Islet of Langerhans (tissue), 1 donor: ENCODE results near the gene PREX1.

Experiments used
- FAIRE-seq: peaks from one replicate; lab custom pipeline; 2011; peaks lifted over from hg19 to GRCh38; lab: Jason Lieb, UNC

The PREX1 gene

DNA sequence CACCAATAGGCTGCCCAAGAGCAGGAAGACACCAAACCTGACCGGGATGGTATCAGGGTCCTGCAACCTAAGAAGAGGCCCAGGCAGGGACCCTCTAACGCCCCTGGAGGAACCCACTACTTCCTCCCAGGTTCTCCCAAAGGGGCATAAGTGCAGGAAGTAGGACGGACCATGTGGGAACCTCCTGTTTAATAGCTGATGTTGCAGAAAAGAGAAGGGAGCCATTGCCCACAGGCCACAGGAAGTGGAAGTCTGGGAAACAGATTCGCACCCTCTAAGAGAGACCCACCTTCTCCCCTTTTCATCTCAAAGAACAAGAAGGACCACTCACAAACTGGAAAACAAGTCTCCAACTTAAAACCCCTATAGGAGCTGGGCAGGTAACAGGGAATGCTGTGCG is 18.1 kb downstream of the PREX1 start:
- FAIRE-seq, result no peak

GRCh38 chr20:48808382-48809034 is 19.3 kb downstream of the PREX1 start:
- no peak for FAIRE-seq

DNA sequence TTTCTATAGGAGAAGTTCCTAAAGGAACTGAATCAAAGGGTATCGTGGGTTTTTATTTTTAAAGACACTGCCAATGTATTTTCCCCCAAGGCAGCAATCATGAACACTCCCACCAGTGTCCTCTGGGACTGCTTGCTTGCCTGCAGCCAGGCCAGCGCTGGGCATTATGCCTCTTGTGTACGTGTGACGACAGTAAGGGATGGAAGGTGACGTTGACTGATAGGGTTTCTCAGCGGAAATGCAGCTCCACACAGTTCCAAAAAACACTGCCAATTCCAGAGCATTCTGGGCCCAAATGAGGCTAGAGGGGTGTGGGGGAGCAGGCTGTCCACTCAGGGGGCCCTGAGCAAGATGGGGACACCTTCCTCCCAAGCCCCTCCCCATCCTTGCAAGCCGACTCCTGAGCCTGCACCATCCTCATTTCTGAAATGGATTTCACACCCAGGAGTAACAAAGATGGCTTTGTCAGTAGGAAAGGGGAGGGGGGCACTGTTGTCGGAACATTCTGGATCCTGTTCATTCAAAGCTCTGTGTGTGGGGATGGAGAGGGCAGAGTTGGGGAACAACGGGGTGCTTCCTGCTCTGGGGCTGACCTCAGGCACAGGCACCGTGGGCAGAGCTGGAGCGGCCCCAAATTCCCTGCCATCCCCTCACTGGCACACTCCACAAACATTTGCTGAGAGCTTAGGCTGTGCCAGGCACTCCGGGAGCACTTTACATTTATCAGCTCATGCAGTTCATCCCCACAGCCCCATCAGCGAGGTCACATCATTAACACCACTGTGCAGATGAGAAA is 20.0 kb downstream of the PREX1 start:
- no peak for FAIRE-seq

- FAIRE-seq, result no peak
These were observed 20.7 kb downstream of the PREX1 start for GRCh38 chr20:48807051-48807450.

- no peak for FAIRE-seq
These were observed 22.1 kb downstream of the PREX1 start for GRCh38 chr20:48805716-48806115.

- FAIRE-seq, result no peak
These were observed 22.5 kb downstream of the PREX1 start for GRCh38 chr20:48805286-48805685.

DNA sequence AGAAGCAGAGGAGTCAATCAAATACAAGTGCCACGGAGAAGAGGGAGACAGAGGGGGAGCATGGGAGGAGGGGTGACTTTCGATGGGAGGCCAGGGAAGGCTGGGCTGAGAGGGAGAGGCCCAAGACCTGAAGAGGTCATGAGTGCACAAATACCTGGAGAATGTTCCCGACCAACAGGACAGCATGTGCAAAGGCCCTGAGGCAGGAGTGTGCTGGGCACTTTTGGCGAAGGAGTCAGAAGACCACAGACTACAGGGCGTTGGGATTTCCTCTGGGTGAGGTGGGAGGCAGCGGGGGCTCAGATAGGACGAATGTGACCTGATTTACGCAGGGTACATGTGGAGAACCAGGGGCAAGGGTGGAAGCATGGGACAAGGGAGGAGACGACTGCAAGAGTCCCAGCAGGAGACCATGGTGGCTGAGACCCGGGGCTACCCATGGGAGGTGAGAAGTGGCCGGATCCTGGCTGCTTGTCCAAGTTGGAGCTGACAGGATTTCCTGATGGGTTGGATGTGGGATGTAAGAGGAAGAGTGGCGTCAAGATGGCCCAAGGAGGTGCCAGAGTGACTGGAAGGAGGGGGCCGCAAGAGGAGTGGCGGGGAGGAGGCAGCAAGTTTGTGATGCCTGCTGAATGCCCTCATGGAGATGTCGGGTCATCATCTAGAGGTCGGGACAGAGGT is 23.4 kb downstream of the PREX1 start:
- FAIRE-seq, result no peak

DNA sequence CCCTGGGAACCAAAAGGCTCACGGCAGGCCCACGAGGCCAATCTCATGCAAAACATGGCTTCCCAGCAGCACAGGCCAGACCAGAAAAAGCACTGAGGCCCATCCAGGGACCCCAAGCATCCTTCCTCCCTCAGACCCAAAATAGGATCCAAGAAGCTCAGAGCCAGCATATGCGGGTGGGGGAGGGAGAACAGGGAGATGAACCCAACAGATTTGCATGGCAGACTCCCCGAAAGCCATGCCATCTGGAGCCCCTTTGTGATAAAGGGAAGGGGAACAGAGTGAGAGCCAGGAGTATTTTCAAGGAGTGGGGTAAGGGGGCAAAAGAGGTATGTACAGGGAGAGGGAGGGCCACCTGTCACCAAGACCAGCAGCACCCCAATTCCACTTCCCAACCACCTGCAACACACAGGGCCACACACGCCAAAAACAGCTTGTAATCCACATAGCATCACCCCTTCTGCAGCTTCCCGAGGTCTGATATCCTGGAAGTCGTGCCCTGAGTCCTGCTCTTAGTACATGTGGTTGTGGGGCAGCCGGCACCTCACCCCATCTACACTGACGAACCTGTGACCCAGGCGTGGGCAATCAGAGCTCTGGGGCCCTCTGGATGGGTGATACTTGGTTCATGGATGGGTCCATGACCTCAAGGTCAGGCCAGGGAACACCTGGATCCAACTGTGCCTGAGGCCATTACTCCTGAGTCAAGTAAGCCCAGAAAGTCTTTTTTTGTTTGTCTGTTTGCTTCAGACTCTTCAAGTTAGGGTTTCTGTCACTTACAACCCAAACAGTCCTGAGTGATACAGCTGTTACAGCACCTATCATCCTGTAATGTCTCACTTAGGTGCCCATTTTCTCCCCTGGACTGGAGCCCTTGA is 24.4 kb downstream of the PREX1 start:
- no peak for FAIRE-seq

GRCh38 chr20:48802647-48803046 is 25.2 kb downstream of the PREX1 start:
- no peak for FAIRE-seq

GRCh38 chr20:48802216-48802615 is 25.6 kb downstream of the PREX1 start:
- FAIRE-seq, result no peak

GRCh38 chr20:48801197-48801596 is 26.6 kb downstream of the PREX1 start:
- FAIRE-seq, result no peak

GRCh38 chr20:48800177-48800576 is 27.6 kb downstream of the PREX1 start:
- no peak for FAIRE-seq

DNA sequence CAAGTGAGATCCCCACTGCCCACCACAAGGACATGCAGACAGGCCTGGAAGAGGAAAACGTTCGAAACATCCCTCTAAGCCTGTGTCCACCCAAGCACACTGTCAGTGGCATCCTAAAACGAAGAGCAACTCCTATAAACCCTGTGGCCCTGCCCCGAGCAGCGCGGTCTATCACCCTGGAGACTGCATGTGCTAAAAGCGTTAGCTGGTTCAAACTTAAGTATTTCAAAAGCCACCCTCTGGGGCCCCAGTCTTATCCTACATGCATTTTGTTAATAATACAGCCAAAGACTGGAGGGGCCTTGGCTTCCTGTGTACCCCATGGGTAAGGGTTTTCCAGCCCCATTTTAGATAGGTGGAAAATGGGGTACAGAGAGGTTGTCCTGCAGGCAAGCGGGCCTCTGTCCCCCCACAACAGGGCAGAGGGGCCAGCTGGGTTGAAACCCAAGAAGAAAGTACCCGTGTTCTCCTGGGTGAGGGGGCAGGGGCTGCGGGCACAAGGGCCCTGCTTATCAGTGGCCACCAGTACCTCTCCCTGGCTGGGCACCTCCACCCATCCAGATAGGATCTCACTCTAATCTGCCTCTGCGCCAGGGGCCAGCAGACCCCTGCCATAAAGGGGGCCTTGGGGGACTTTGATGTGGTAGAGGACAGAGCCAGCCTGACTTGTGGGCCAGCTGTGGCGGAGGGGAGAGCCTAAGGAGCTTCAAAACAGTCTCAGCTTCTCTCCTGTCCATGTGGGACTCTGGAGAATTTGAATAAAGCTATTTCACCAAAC is 28.3 kb downstream of the PREX1 start:
- FAIRE-seq, result no peak

DNA sequence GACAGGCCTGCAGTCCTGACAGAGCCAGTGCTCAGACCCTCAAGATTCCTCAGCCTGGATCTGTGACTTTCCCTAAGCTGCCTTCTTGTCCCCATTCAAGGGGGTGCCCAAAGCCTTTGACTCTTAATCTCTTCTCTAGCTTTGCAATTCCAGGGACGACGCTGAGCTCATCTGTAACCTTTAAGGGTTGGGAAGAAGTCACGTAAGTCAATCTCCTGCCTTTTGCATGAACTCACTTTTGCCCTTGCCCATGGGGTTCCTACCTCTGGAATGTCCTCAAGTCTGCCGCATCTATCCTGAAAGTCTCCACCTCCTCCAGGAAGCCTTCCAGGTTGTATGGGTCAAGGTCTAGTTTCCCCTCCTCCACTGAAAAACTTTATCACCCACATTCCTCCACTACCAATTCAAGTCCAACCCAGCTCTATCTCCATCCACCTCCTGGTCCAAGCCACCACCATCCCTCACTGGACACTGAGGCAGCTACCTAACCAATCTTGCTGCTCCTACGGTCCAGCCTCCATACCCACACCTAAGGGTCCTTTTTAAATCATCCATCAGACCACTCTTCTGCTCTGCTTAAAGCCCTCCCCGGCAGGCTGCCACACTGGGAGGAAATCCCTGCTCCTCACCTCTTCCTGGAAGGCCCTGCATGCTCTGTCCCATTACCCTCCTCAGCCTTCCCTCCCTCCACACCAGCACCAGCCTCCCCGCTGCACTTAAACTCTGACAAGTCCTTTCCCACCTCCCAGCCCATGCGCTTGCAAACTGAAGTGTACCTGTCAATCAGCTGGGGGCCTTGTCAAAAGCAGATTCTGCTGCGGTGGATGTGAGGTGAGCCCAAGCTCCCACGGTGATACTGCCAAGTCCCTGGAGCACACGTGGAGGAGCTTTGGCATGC is 29.7 kb downstream of the PREX1 start:
- FAIRE-seq, result no peak

- no peak for FAIRE-seq
These were observed 30.4 kb downstream of the PREX1 start for GRCh38 chr20:48797275-48797825.

DNA sequence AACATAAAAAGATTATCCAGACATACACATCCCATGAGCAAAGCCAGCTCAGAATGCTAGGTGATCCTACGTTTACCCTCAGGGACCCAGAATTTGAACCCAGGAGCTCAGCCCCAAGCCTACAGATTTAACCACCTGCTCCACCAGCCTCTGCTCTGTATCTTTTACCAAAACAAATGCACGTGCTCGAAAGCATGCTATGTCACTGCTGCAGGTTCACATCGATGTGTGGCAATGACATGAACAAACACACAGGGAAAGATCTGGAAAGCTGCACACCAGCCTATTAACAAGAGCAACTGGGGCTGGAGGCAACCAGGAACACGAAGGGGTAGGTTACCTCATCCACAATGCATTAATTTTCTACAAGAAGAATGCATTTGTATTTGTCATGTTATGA is 32.1 kb downstream of the PREX1 start:
- FAIRE-seq, result no peak

DNA sequence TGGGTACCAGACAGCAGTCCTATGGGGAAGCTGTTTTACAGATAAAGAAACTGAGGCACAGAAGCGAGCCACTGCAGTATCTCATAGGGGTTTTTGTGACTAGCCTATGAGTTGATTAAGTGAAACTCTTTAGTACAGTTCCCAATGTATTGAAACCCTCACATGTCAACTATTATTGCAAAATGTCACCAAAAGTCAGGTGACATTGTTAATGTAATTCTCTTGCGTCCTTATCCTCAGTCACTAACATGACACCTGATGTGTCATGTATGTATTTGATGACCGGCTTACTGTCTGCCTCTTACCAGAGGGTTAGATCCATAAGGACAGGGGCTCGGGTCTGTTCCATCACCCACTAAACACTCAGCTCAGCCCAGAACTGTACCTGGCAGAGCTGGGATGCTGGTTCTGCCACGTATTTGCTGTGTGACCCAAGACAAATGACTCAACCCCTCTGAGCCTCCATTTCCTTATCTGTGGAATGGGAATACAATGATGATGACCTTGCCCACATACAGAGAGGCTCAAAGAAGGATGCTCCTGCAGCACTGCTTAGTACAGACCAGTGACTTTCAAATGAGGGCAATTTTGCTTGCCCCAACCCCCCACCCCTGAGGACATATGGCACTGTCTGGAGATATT is 32.9 kb downstream of the PREX1 start:
- no peak for FAIRE-seq

- no peak for FAIRE-seq
These were observed 33.4 kb downstream of the PREX1 start for GRCh38 chr20:48794360-48794759.

GRCh38 chr20:48793776-48794175 is 34.0 kb downstream of the PREX1 start:
- no peak for FAIRE-seq

- no peak for FAIRE-seq
These were observed 36.1 kb downstream of the PREX1 start for GRCh38 chr20:48791666-48792071.
